GM19438 (cell line): ENCODE measurements around the gene C21orf91.
A peak's percentile ranks its signal among the peaks of the same experiment; 100 is the strongest.

Experiments used
- ATAC-seq: cut with Tn5 transposase; IDR thresholded peaks from one replicate; pipeline ENCODE4 v1.9.1; 2021; ENCODE audit warnings: low read depth; ENCODE audit not compliant: unreplicated experiment

Gene C21orf91

GRCh38 chr21:17819114-17819876 is at the start of gene C21orf91:
TSS of gene C21orf91 (minus strand) at chr21:17819356. CDS start at chr21:17818318, 1,038 bp downstream.
- peak; percentile 88 for ATAC-seq

- no peak for ATAC-seq
Observed at GRCh38 chr21:17866590-17866989, 47.4 kb upstream of the C21orf91 start.

DNA sequence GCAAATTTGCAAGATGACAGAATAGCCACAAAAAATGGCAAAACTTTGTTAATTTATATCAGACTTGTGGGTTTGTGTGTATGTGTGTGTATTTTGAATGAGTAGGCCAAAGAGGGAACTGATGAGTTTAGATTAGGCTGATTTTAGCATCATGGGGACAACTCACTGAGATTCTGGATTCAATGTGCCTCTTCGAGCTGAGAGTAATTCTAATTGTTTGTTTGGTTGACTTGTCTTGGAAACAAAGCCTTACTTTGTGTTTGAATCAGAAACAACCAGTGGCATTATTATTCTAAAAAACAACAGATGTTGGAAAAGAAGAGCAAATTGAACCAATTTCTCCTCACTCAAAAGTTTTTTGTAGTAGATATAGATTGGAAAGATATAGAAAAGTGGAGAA is 40.5 kb upstream of the C21orf91 start:
- ATAC-seq = no peak

- ATAC-seq = no peak
Observed at GRCh38 chr21:17858747-17859146, 39.6 kb upstream of the C21orf91 start.

GRCh38 chr21:17854745-17855144 is 35.6 kb upstream of the C21orf91 start:
- no peak for ATAC-seq

- ATAC-seq = no peak
Observed at GRCh38 chr21:17853393-17854275, 34.5 kb upstream of the C21orf91 start.

DNA sequence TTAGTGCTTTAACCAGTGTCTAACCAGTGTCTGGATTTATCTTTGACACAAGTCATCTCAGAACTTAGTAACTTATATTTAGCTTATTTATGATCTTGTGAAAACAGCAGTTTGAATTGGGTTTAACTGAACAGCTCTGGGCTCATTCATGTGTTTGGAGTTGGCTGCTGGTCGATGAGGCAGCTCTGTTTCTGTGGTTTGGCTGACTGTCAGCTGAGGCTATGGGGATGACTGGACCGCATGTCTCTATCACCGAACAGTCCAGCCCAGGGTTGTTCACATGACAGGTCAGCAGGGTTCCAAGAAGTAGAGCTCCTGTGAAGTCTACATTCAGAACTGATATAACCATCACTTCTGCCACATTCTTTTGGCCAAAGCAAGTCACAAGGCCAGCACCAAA is 29.1 kb upstream of the C21orf91 start:
- ATAC-seq = peak; percentile 95

DNA sequence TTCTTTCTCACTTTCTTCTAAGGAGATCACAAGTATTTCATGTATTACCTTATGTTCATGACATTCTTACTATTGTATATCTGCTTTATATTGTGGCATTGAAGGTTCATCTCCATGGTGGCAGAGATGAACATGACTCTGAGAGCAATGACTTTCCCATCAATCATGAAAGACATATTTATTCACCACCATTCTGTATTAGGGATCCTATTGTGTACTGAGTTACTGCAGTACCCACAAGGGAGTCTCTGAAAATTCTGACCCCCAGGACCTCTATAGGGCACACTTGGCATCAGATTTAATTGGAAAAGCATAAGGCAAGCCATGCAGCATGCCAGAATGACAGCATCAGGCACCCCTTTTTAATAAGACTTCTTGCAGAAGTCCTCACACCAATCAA is 21.9 kb upstream of the C21orf91 start:
- no peak for ATAC-seq

GRCh38 chr21:17834639-17835354 is 15.6 kb upstream of the C21orf91 start:
- no peak for ATAC-seq

GRCh38 chr21:17829472-17829871 is 10.3 kb upstream of the C21orf91 start:
- no peak for ATAC-seq

- ATAC-seq = no peak
Observed at GRCh38 chr21:17828223-17828622, 9.1 kb upstream of the C21orf91 start.

DNA sequence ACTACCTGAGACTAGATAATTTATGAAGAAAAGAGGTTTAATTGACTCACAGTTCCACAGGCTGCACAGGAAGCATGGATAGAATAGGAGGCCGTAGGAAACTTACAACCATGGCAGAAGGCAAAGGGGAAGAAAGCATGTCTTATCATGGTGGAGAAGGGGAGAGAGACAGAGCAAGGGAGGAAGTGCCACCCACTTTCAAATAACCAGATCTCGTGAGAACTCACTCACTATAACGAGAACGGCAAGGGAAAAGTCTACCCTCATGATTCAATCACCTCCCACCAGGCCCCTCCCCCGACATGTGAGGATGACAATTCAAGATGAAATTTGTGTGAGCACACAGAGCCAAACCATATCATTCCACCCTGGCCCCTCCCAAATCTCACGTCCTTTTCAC is 4.7 kb upstream of the C21orf91 start:
- no peak for ATAC-seq

- no peak for ATAC-seq
Observed at GRCh38 chr21:17821121-17821520, 2.0 kb upstream of the C21orf91 start.

DNA sequence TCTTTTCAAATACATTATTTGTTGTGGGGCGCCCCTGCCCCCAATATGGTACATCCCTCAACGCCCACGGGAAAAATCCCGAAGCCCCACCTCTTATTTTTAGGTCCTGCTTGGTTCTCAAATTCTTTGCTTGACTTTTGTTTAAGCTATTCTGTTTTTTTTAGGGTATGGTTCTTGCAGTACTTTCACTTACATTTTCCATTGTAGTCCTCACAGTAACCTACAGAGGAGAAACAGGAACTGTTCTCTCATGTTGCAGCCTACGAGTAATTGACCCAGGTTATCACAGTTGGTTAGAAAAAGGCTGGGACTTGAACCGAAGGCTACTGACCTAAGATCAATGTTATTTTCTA is 697 bp upstream of the C21orf91 start:
- peak; percentile 54 for ATAC-seq

DNA sequence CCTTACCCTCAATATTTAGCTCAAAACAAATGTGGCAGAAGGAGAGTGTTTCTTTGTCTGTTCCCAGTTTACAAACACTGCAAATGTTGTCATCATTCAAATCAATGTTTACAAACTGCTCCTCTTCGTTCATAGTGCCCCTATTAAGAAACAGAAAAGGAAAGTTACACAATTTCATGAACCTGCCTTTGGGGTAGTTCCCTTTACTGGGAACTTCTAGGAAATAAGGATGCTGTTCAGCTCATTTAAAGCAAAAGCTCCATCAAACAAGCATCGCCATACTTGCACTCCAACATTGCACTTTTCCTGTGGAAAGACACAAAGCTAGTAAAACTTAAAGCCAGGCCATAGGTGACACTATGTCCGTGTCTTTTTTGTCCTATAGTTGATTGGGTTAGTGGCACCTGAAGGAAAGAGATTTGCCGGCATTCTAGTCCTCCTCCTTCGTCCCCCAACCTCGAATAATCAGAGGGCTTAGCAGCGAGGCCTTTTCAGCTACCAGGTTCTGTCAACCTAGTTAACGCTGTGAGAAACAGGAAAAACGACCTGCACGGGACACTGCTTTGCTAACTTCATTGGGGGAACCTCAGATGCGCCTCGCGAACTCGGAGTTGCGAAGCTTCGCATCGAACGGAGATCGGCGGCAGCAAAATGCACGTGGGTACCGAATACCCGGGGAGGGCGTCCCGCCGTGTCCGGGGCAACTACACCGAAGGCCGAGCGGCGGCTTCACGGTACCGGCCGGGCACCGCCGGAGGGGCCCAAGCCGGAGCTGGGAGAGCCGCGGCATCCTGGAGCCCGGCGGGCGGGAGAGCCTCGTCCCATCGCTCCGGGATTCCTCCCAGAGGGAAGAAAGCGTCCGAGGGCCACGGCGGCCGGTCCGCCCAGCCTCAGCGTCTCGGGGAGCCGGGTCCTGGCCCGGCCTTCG is 706 bp downstream of the C21orf91 start:
- ATAC-seq = peak; percentile 24

DNA sequence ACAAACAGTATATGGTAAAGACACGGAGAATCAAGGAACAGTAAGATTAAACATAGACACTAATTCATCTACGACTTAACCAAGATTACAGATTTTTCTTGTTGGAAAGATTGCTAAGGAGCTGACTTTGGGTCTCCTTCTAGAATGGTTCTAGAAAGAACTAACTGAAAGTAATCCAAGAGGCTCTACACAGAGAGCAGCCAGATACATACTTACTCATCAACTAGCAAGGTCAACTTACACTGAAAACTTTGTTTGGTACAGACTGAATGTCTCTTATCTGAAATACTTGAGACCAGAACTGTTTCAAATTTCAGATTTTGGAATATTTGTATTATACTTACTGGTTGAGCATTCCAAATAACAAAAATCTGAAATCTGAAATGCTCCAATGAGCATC is 5.8 kb downstream of the C21orf91 start:
- no peak for ATAC-seq

DNA sequence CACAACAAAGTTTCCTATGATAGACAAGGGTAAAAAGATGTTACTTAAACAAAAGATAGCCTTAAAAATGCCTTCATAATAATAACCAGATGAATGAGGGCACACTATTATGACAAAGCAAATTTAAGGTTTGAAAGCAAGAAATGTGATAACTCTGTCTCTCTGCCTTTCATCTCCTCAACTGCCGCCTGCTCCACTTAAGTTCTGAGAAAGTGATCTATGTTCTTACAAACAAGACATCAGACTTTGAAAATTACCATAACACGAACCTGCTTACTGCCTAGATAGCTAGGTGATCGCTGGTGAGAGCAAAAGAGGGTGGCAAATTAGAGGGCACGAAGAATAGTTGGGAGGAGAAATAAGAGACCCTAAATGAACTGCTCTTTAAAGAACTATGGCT is 13.2 kb downstream of the C21orf91 start:
- ATAC-seq = no peak

DNA sequence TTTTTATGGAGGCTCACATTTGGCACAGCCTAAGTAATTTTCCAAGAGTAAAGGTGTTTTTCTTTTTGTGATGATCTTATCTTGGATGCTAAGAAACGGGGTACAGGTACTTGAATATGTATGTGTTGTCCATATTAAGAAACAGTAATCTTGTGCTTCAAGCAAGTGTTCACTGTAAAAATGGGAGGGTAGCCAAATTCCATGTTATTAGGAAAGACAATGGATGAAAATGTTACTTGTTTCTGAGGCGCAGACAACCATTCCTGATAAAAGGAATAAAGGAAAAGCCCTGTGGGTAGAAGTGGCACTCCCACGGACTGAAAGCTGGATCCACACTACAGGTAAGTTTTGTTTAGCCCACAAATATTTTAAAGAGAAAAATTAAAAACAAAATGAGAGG is 15.6 kb downstream of the C21orf91 start:
- no peak for ATAC-seq

DNA sequence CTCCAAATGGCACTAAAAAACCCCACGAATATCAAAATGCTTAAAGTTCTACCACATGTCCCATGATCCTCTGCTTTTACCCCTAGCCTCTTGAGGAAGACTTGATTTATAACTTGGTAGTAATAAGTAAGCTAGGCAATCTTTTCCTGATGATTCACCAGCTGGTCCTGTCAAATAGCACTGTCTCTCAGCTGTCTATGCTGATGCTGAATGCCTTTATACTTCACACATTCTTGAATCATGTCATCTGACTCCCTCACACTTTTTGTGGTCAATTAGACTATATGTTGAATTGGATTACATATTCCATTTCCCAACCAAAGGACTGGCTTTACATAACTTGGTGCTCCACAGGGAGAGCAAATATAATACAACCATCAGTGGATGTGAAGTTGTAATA is 16.6 kb downstream of the C21orf91 start:
- ATAC-seq = no peak
